Esophagus muscularis mucosa (tissue), 3 donors: ENCODE results near the gene EDIL3.

ENCODE experiments used
- CTCF ChIP-seq, 3 experiments: fragments of 200-600 bp in 2 of 3; fragments of 450-650 bp in 1 of 3; sonication (generic) in 2 of 3; IDR thresholded peaks; one replicate each; pipeline ENCODE4 v1.5.1; 2017 to 2019; ENCODE audit warnings: antibody characterized with exemption in 3 of 3, mild to moderate bottlenecking in 2 of 3, moderate library complexity in 1 of 3
- POLR2A ChIP-seq: fragments of 450-650 bp; IDR thresholded peaks from one replicate; pipeline ENCODE4 v1.6.1; 2017; ENCODE audit warnings: antibody characterized with exemption, moderate library complexity, mild to moderate bottlenecking, low read depth
- POLR2AphosphoS5 ChIP-seq, 2 donors: sonication (generic); formaldehyde crosslinking; IDR thresholded peaks; one replicate each; pipeline ENCODE4 v1.6.1; 2017; ENCODE audit warnings: antibody characterized with exemption in 2 of 2

- TF ChIP-seq CTCF (IDR thresholded peaks at IDR 0.05) (no peak), POLR2A (no peak), POLR2AphosphoS5 (IDR thresholded peaks at IDR 0.05) (no peak)
Observed at GRCh38 chr5:84130006-84130580, 254.6 kb downstream of the EDIL3 start.
